ENCODE results near the gene PLXDC2. TPM values are rescaled to one million over a fixed set of nuclear protein-coding genes. Genes with fewer than 3 reads are reported as not detected.

PLXDC2 gene
- total RNA-seq, 6 experiments from 2014 or later: 4.1 to 6.5 (median 5.3) TPM

DNA sequence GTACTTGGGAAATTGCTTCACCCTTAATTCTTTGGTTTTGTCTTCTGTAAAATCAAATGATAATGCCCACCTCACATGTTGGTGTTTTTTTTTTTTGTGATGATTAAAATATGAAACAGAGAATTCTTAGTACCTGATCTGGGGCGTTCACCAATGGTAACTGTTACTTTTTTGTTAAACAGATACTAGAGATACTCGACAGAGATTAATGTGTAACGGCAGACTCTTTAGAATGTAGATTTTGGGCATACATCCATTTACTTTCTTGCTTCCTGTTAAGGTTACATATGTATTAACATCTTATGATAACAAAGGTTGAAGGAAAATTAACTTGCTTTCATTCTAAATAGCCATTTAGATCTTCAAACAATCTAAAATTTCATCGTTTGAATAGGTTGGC is 23.3 kb downstream of the PLXDC2 start:
- Histone ChIP-seq H3K27ac (no peak overlapping the region), H3K4me3 (no peak overlapping the region), H3K27me3 (no peaks in the 10 kb centered on the region), H3K36me3 (no peaks in the 10 kb centered on the region), H3K4me1 (peaks cover 0 to 13% (median 0%) of the 10 kb centered on the region in 4 donors), H3K9me3 (no peaks in the 10 kb centered on the region)
- ATAC-seq (no peak), DNase-seq (no peak)
- TF ChIP-seq POLR2A (IDR thresholded peaks at IDR 0.05): no peak
- TF ChIP-seq, protein P1, sequence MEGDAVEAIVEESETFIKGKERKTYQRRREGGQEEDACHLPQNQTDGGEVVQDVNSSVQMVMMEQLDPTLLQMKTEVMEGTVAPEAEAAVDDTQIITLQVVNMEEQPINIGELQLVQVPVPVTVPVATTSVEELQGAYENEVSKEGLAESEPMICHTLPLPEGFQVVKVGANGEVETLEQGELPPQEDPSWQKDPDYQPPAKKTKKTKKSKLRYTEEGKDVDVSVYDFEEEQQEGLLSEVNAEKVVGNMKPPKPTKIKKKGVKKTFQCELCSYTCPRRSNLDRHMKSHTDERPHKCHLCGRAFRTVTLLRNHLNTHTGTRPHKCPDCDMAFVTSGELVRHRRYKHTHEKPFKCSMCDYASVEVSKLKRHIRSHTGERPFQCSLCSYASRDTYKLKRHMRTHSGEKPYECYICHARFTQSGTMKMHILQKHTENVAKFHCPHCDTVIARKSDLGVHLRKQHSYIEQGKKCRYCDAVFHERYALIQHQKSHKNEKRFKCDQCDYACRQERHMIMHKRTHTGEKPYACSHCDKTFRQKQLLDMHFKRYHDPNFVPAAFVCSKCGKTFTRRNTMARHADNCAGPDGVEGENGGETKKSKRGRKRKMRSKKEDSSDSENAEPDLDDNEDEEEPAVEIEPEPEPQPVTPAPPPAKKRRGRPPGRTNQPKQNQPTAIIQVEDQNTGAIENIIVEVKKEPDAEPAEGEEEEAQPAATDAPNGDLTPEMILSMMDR (IDR thresholded peaks at IDR 0.05): no peak
- 71% methylated on average over 4 of the region's 4 CpGs for WGBS (ENCODE audit: insufficient coverage, low coverage, low lambda C conversion rate, missing lambda C conversion rate)
- intact Hi-C loops (cut with DNase I): no loop called here

DNA sequence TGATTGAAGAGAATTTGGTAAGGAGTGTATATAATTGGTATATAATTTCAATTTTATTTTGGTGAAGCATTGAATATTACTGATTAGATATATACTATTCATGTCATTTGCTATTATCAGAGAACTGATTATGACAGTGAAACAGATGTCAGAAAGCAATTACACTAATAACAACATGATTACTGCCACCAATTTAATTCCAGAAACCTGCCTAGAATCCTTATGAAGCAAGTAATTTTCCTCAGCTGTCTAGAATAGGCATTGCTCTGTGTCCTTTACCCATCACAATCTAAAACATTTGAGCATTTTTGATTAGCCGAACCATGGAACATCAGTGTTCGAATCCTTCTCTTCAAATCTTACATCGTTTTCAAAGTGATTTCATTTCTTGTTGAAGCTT is 24.5 kb downstream of the PLXDC2 start:
- no peaks in the 10 kb centered on the region for H3K27me3 ChIP-seq
- peaks cover 0 to 13% (median 0%) of the 10 kb centered on the region in 4 donors for H3K4me1 ChIP-seq
- intact Hi-C loops (cut with DNase I): no loop called here
- H3K36me3 ChIP-seq: no peaks in the 10 kb centered on the region
- no peak for DNase-seq
- WGBS (ENCODE audit: insufficient coverage, low coverage, low lambda C conversion rate, missing lambda C conversion rate): 83% methylated on average over 3 of the region's 3 CpGs
- H3K9me3 ChIP-seq: no peaks in the 10 kb centered on the region
- no peak for TF ChIP-seq POLR2A (IDR thresholded peaks at IDR 0.05)
- TF ChIP-seq, protein P1 (IDR thresholded peaks at IDR 0.05): no peak
- no peak overlapping the region for H3K4me3 ChIP-seq
- H3K27ac ChIP-seq: no peak overlapping the region
- no peak for ATAC-seq

GRCh38 chr10:19843487-19843886 is 27.3 kb downstream of the PLXDC2 start:
- no peak for ATAC-seq

DNA sequence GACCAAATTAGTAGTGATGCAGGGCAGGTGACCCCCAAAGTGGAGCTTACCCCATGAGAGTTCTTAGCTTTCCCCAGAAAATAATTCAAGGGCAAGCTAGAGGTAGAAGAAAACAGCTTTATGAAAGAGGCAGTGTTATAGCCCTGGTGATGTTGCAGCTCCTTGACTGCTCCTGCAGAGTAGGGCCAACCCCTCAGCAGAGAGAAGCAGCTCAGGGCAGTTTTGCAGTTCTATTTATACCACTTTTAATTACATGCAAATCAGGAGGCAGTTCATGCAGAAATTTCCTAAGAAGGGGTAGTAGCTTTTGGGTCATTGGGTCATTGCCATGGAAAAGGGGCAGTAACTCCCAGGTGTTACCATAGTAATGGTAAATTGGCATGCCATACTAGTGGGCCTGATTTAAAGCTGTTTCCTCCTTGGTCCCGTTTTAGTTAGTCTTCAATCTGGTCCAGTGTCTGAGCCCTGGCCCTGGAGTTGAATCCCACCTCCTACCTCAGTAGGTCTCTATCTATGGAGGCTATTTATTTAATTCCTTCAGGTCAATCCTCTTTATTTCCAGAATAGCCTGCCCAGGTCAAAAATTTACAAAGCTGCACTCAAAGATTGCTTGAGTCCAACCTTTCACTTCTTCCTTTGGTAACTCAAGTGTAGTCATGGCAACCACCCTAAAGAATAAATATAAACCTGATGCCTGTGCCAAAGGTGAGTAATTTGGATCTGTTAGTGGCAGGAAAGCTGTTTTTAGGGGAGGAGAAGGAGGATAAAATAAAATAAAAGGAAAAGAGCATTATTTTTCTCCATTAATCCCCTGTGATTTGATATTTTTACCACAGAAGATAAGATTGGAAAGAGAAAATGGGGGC is 29.5 kb downstream of the PLXDC2 start:
- H3K9me3 ChIP-seq: no peaks in the 10 kb centered on the region
- no peak for DNase-seq
- H3K27me3 ChIP-seq: no peaks in the 10 kb centered on the region
- intact Hi-C loops (cut with DNase I): no loop called here
- H3K4me1 ChIP-seq: no peaks in the 10 kb centered on the region
- no peaks in the 10 kb centered on the region for H3K36me3 ChIP-seq
- 50% methylated on average over 1 of the region's 1 CpG for WGBS (ENCODE audit: insufficient coverage, low coverage, low lambda C conversion rate, missing lambda C conversion rate)
- no peak overlapping the region for H3K4me3 ChIP-seq
- H3K27ac ChIP-seq: no peak overlapping the region
- TF ChIP-seq POLR2A (IDR thresholded peaks at IDR 0.05): no peak
- TF ChIP-seq, protein P1 (IDR thresholded peaks at IDR 0.05): no peak
- no peak for ATAC-seq

More at GRCh38 chr10:19843487-19843886, 27.3 kb downstream of the PLXDC2 start:
- Histone ChIP-seq H3K36me3 (no peaks in the 10 kb centered on the region), H3K27me3 (no peaks in the 10 kb centered on the region), H3K4me3 (no peak overlapping the region), H3K4me1 (no peaks in the 10 kb centered on the region), H3K9me3 (no peaks in the 10 kb centered on the region), H3K27ac (no peak overlapping the region)
- WGBS (ENCODE audit: insufficient coverage, low coverage, low lambda C conversion rate, missing lambda C conversion rate): 60% methylated on average over 1 of the region's 1 CpG
- intact Hi-C loops (cut with DNase I): no loop called here
- TF ChIP-seq POLR2A (IDR thresholded peaks at IDR 0.05): no peak
- TF ChIP-seq, protein P1 (IDR thresholded peaks at IDR 0.05): no peak
- no peak for DNase-seq
